Left lung (tissue), 10 donors: Measurements from ENCODE around the gene OSBPL8. TPM values are rescaled to one million over a fixed set of nuclear protein-coding genes. Genes with fewer than 3 reads are reported as not detected.
"Not testable (repeated sequence)": the region's sequence is repeated elsewhere in the genome, so short reads cannot be mapped to it uniquely, and the experiment has no call there.

ENCODE experiments used
- ATAC-seq: fragments of 200-7000 bp; cut with Tn5 transposase; one replicate; pipeline ENCODE4 v1.9.1; 2020; ENCODE audit warnings: moderate library complexity
- DNase-seq, 4 donors: peaks; one replicate each; pipeline ENCODE4 v3.0.0-alpha.2; 2013 to 2020
- H3K27ac ChIP-seq, 2 donors: fragments of 200-600 bp; sonication (generic) in 1 of 2; one replicate each; pipeline versions ENCODE4 v1.5.0 to v1.8.0; 2020 to 2021
- H3K27me3 ChIP-seq, 2 donors: fragments of 200-600 bp; sonication (generic) in 1 of 2; one replicate each; pipeline versions ENCODE4 v1.5.0 to v1.8.0; 2020 to 2021
- H3K36me3 ChIP-seq, 2 donors: fragments of 200-600 bp; sonication (generic) in 1 of 2; one replicate each; pipeline versions ENCODE4 v1.5.0 to v1.8.0; 2020 to 2021
- H3K4me1 ChIP-seq, 2 donors: fragments of 200-600 bp; one replicate each; pipeline ENCODE4 v1.8.0; 2021
- H3K4me3 ChIP-seq, 2 donors: fragments of 200-600 bp; sonication (generic) in 1 of 2; one replicate each; pipeline versions ENCODE4 v1.5.0 to v1.8.0; 2020 to 2021; ENCODE audit warnings: mild to moderate bottlenecking in 1 of 2
- H3K9me3 ChIP-seq, 2 donors: fragments of 200-600 bp; sonication (generic) in 1 of 2; one replicate each; pipeline versions ENCODE4 v1.5.0 to v1.8.0; 2020 to 2021
- CTCF ChIP-seq, 2 donors: fragments of 200-600 bp; sonication (generic) in 1 of 2; IDR thresholded peaks; one replicate each; pipeline versions ENCODE4 v1.5.0 to v1.8.0; 2021; ENCODE audit warnings: antibody characterized with exemption in 2 of 2
- intact Hi-C, 2 donors: fragments of 100-400 bp; cut with DNase I; formaldehyde crosslinking; loops; one replicate each; pipeline versions ENCODE4 v1.11.2 to v1.14.2; 2022
- polyA plus RNA-seq, 6 donors: library from polyadenylated mRNA; unstranded; fragments of 120-200 nt; gene quantifications; one replicate each; pipeline ENCODE4 v1.2.1, GENCODE V29; 2013; ENCODE audit not compliant: insufficient read length in 6 of 6
- total RNA-seq, 2 donors: library from RNA; stranded (reverse); fragmentation: NEBNext Ultra II Directional; extraction: Animal tissue kit (Norgen Biotek cat#: 25700); gene quantifications; one replicate each; pipeline ENCODE4 v1.2.1, GENCODE V29; 2021
- donor health status: DM: no; HTN: yes; CAD: no.
- donor health status: DM: no; HTN: no; CAD: no.

The OSBPL8 gene
- total and polyA plus RNA-seq, 8 donors: 53.9 to 100 (median 62.5) TPM

GRCh38 chr12:76384560-76384959 lies 175.0 kb downstream of the OSBPL8 start:
- no peak overlapping the region for H3K27ac ChIP-seq
- no peak for DNase-seq
- H3K4me3 ChIP-seq: no peak overlapping the region
- no peaks in the 10 kb centered on the region for H3K4me1 ChIP-seq
- H3K36me3 ChIP-seq: peaks cover 0 to 56% of the 10 kb centered on the region in 2 donors
- ATAC-seq: no peak
- intact Hi-C loops: loop anchor here in 1 of 2 donors (10.0 kb wide), 1 partner anchor 200 kb away; no protein-coding TSS in a partner anchor
- H3K27me3 ChIP-seq: no peaks in the 10 kb centered on the region
- TF ChIP-seq CTCF (IDR thresholded peaks at IDR 0.05): no peak
- no peaks in the 10 kb centered on the region for H3K9me3 ChIP-seq

DNA sequence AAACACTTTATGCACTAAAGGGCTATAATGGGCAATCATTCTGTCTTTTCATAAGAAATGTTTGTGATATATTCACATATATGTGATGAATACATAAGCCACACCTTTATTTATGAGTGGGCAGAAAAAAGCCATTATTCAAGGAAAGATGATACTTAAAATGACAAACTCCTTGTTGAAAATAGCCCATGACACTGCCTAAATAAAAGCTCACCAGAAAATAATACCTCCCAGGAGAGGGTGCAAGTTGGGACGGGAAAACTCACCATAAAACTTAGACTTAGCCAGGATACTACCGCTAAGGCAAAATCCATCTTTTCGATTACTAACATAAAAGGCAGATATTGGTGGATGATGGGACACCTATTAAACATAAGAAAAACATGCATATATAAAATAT lies 175.6 kb downstream of the OSBPL8 start:
- no peak for ATAC-seq
- no peaks in the 10 kb centered on the region for H3K9me3 ChIP-seq
- H3K36me3 ChIP-seq: peaks cover 0 to 52% of the 10 kb centered on the region in 2 donors
- DNase-seq: no peak
- no peak for TF ChIP-seq CTCF (IDR thresholded peaks at IDR 0.05)
- intact Hi-C loops: loop anchor here in 1 of 2 donors (10.0 kb wide), 1 partner anchor 201 kb away; no protein-coding TSS in a partner anchor
- no peak overlapping the region for H3K4me3 ChIP-seq
- no peaks in the 10 kb centered on the region for H3K27me3 ChIP-seq
- H3K27ac ChIP-seq: no peak overlapping the region
- H3K4me1 ChIP-seq: no peaks in the 10 kb centered on the region

DNA sequence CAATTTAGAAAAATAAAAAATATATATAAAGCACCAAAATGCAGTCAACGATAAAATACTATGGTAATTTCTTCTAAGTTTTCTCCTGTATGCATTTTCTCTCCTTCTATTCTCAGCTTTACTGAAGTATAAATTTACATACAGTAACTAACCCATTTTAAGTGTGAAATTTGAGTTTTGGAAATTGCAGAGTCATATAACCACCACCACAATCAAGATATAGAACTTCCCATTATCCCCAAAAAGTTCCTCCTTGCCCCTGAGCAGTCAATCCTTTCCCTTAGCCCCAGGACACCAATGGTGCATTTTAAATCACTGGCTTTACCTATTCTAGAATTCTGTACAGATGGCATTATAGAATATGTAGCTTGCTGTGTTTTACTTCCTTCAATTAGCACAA lies 180.3 kb downstream of the OSBPL8 start:
- peaks cover 0 to 58% of the 10 kb centered on the region in 2 donors for H3K36me3 ChIP-seq
- no peak overlapping the region for H3K27ac ChIP-seq
- H3K9me3 ChIP-seq: no peaks in the 10 kb centered on the region
- no peaks in the 10 kb centered on the region for H3K27me3 ChIP-seq
- H3K4me1 ChIP-seq: no peaks in the 10 kb centered on the region
- intact Hi-C loops: no loop called here
- no peak overlapping the region for H3K4me3 ChIP-seq
- no peak for TF ChIP-seq CTCF (IDR thresholded peaks at IDR 0.05)
- ATAC-seq: no peak
- no peak for DNase-seq

DNA sequence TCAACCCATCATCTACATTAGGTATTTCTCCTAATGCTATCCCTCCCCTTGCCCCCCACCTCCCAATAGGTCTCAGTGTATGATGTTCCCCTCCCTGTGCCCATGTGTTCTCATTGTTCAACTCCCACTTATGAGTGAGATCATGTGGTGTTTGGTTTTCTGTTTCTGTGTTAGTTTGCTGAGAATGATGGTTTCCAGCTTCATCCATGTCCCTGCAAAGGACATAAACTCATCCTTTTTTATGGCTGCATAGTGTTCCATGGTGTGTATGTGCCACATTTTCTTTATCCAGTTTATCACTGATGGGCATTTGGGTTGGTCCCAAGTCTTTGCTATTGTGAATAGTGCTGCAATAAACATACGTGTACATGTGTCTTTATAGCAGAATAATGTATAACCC lies 182.7 kb downstream of the OSBPL8 start:
- peaks cover 0 to 56% of the 10 kb centered on the region in 2 donors for H3K36me3 ChIP-seq
- H3K27me3 ChIP-seq, H3K27ac ChIP-seq, H3K4me3 ChIP-seq, ATAC-seq, intact Hi-C loops, H3K4me1 ChIP-seq, H3K9me3 ChIP-seq, DNase-seq: not testable (repeated sequence)

DNA sequence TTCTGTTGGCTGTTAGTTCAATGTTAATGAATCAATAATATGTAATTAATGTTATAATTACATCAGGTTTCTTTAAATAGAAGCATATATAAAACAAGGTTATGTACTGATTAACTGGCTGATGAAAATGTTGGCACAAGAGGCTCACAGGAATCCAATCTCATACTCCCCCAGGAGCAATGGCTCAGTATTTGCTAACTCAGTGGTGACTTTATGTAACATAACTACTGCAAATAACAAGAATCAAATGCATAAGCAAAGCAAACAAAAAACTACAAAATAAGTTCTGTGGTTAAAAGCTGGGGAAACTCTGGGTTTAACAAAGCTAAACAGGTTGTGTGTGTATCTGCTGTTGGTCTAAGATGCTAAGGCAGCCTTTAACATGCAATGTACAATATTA lies 183.6 kb downstream of the OSBPL8 start:
- H3K4me3 ChIP-seq: no peak overlapping the region
- intact Hi-C loops: no loop called here
- DNase-seq (no peak), ATAC-seq (no peak)
- H3K27ac ChIP-seq: no peak overlapping the region
- H3K4me1 ChIP-seq: no peaks in the 10 kb centered on the region
- H3K9me3 ChIP-seq: no peaks in the 10 kb centered on the region
- H3K27me3 ChIP-seq: no peaks in the 10 kb centered on the region
- TF ChIP-seq CTCF (IDR thresholded peaks at IDR 0.05): no peak
- peaks cover 0 to 61% of the 10 kb centered on the region in 2 donors for H3K36me3 ChIP-seq

DNA sequence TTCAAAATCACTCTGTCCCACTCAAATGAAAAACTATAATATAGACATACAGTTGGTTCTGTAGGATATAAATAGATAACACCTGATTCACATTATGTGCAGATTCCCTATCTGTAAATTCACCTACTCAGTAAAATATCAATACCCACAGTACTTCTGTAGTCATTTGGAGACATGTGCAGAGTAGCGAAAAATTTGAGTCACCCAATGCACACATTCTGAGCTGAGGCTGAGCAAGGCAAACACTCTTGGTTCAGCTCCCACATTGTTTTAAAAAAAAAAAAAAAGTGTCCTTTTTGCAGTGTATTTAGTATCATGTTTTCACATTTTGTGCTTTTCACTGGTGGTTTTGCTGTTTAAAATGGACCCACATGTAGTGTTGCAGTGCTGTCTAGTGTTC lies 184.1 kb downstream of the OSBPL8 start:
- Histone ChIP-seq H3K9me3 (no peaks in the 10 kb centered on the region), H3K27ac (no peak overlapping the region), H3K36me3 (peaks cover 0 to 65% of the 10 kb centered on the region in 2 donors), H3K4me3 (no peak overlapping the region), H3K4me1 (no peaks in the 10 kb centered on the region), H3K27me3 (no peaks in the 10 kb centered on the region)
- no peak for DNase-seq
- ATAC-seq: no peak
- intact Hi-C loops: no loop called here
- TF ChIP-seq CTCF (IDR thresholded peaks at IDR 0.05): no peak
